Endothelial cell of umbilical vein (primary cell): ENCODE measurements around the gene KIF24. TPM values are rescaled to one million over a fixed set of nuclear protein-coding genes. Genes with fewer than 3 reads are reported as not detected.

ENCODE experiments used
- BruUV-seq: library from RNA; stranded (reverse); fragments of 400-500 nt; replicated peaks from 2 replicates; lab custom pipeline; 2021; lab: Mats Ljungman, UMichigan
- CTCF ChIA-PET: fragments of 300-600, 350-600 bp; sonication (Branson Sonifier 250); formaldehyde crosslinking; loops from one replicate; lab custom pipeline; 2021; ENCODE audit warnings: antibody characterized with exemption, inconsistent platforms; lab: Charles Lee
- POLR2A ChIA-PET: fragments of 300-600, 350-600 bp; sonication (Branson Sonifier 250); formaldehyde crosslinking; loops from one replicate; lab custom pipeline; 2021; ENCODE audit warnings: antibody characterized with exemption, inconsistent platforms; lab: Charles Lee
- DNase-seq: peaks from one replicate; pipeline ENCODE4 v3.0.0-alpha.2; 2011; ENCODE audit warnings: low read depth, low spot score
- FAIRE-seq: peaks from 2 replicates; lab custom pipeline; 2011; peaks lifted over from hg19 to GRCh38; lab: Jason Lieb, UNC
- H2AFZ ChIP-seq: 2 replicates; pipeline ENCODE4 v1.6.0; 2012; ENCODE audit warnings: low read depth, low read length, control low read depth, inconsistent platforms
- H3K27ac ChIP-seq: 2 replicates; pipeline ENCODE4 v1.5.1; 2011; ENCODE audit warnings: low read depth, mild to moderate bottlenecking, control low read depth, low read length, moderate library complexity; ENCODE audit not compliant: insufficient read depth
- H3K27me3 ChIP-seq, 2 experiments: 2 replicates each; pipeline versions ENCODE4 v1.6.0 to v1.6.1; 2011; ENCODE audit warnings: low read length in 2 of 2, mixed read lengths in 1 of 2; ENCODE audit not compliant: control insufficient read depth in 2 of 2, insufficient read depth in 2 of 2
- H3K36me3 ChIP-seq, 2 experiments: 2 replicates in 1 of 2; 3 replicates in 1 of 2; pipeline ENCODE4 v1.5.1; 2011; ENCODE audit warnings: low read length in 2 of 2, mild to moderate bottlenecking in 1 of 2, moderate library complexity in 1 of 2; ENCODE audit not compliant: control insufficient read depth in 2 of 2, insufficient read depth in 2 of 2; ENCODE audit errors: extremely low read depth in 1 of 2
- H3K4me1 ChIP-seq: 3 replicates; pipeline ENCODE4 v1.5.1; 2011; ENCODE audit warnings: mild to moderate bottlenecking, low read length; ENCODE audit not compliant: control insufficient read depth, insufficient read depth; ENCODE audit errors: extremely low read depth
- H3K4me2 ChIP-seq: 2 replicates; pipeline ENCODE4 v1.6.1; 2011; ENCODE audit warnings: low read length, control low read depth, mixed read lengths; ENCODE audit not compliant: insufficient read depth
- H3K4me3 ChIP-seq, 3 experiments: fragments of 200-600 bp in 1 of 3; sonication (generic), shearing (Covaris generic) in 1 of 3; replicated peaks in 1 of 3; 2 replicates each; pipeline ENCODE4 v1.5.1; 2011 to 2016; ENCODE audit warnings: control low read depth in 3 of 3, low read length in 3 of 3, mild to moderate bottlenecking in 2 of 3, inconsistent platforms in 1 of 3, low read depth in 1 of 3, moderate library complexity in 1 of 3; ENCODE audit not compliant: insufficient read depth in 1 of 3
- H3K79me2 ChIP-seq: 2 replicates; pipeline ENCODE4 v1.6.0; 2012; ENCODE audit warnings: low read length, inconsistent platforms; ENCODE audit not compliant: control insufficient read depth, insufficient read depth
- H3K9ac ChIP-seq: replicated peaks from 2 replicates; pipeline ENCODE3; 2011; ENCODE audit warnings: low read length, control low read depth; ENCODE audit not compliant: insufficient read depth; ENCODE audit errors: extremely low read depth
- H3K9me1 ChIP-seq: replicated peaks from 3 replicates; pipeline ENCODE4 v1.6.0; 2011; ENCODE audit warnings: mild to moderate bottlenecking, low read length; ENCODE audit not compliant: control insufficient read depth, insufficient read depth; ENCODE audit errors: extremely low read depth
- H3K9me3 ChIP-seq: replicated peaks from 2 replicates; pipeline ENCODE4 v1.5.1; 2012; ENCODE audit warnings: low read length, inconsistent platforms; ENCODE audit not compliant: control insufficient read depth, insufficient read depth
- H4K20me1 ChIP-seq: replicated peaks from 2 replicates; pipeline ENCODE3; 2011; ENCODE audit warnings: mild to moderate bottlenecking, low read length; ENCODE audit not compliant: control insufficient read depth, insufficient read depth; ENCODE audit errors: extremely low read depth
- CTCF ChIP-seq, 2 donors: IDR thresholded peaks; 1 replicate in 1 of 2; 2 replicates in 1 of 2; pipeline ENCODE4 v1.5.1; 2011; ENCODE audit warnings: low read length in 2 of 2, mild to moderate bottlenecking in 2 of 2, moderate library complexity in 2 of 2, control low read depth in 1 of 2, inconsistent platforms in 1 of 2, low read depth in 1 of 2; ENCODE audit not compliant: insufficient read depth in 1 of 2; ENCODE audit errors: extremely low read depth in 1 of 2
- EZH2 ChIP-seq: IDR thresholded peaks from 2 replicates; pipeline ENCODE4 v1.6.1; 2012; ENCODE audit warnings: borderline replicate concordance, low read depth, mild to moderate bottlenecking, moderate library complexity, low read length, inconsistent platforms; ENCODE audit not compliant: severe bottlenecking
- FOS ChIP-seq: IDR thresholded peaks from 2 replicates; pipeline ENCODE4 v1.6.1; 2011; ENCODE audit warnings: mild to moderate bottlenecking, low read length, moderate library complexity, borderline replicate concordance; ENCODE audit not compliant: insufficient read depth
- GATA2 ChIP-seq: IDR thresholded peaks from 2 replicates; pipeline ENCODE4 v1.7.0; 2011; ENCODE audit warnings: low read depth, mild to moderate bottlenecking, moderate library complexity, mixed read lengths, low read length; ENCODE audit not compliant: insufficient read length, insufficient read depth
- JUN ChIP-seq: IDR thresholded peaks from 2 replicates; pipeline ENCODE4 v1.6.1; 2011; ENCODE audit warnings: borderline replicate concordance, low read depth; ENCODE audit not compliant: insufficient read length, insufficient read depth
- MYC ChIP-seq: IDR thresholded peaks from one replicate; pipeline ENCODE4 v1.6.1; 2011; ENCODE audit warnings: mild to moderate bottlenecking, low read depth, low read length
- POLR2A ChIP-seq: IDR thresholded peaks from 2 replicates; pipeline ENCODE4 v1.6.1; 2012; ENCODE audit warnings: low read depth, mild to moderate bottlenecking, control low read depth, low read length
- POLR2AphosphoS5 ChIP-seq: IDR thresholded peaks from 2 replicates; pipeline ENCODE4 v1.6.1; 2012; ENCODE audit warnings: low read depth, mild to moderate bottlenecking, control low read depth, low read length, moderate library complexity; ENCODE audit not compliant: insufficient read depth
- dilution Hi-C: fragments of 300-500 bp; cut with MboI; formaldehyde crosslinking; loops from one replicate; pipeline ENCODE4 v1.15.0; 2019; ENCODE audit warnings: low sequenced_read_pairs; ENCODE audit not compliant: extremely low pct_ligation_motif_present
- intact Hi-C: fragments of 100-400 bp; cut with micrococcal nuclease; formaldehyde crosslinking; loops from one replicate; pipeline ENCODE4 v1.10.0; 2022
- polyA plus RNA-seq, 4 experiments: library from polyadenylated mRNA; depleted of rRNA in 3 of 4; stranded (reverse) in 3 of 4; unstranded in 1 of 4; fragments of >200 nt; gene quantifications; 2 replicates each; pipeline versions ENCODE4 v1.2.1 to v1.2.3, GENCODE V29; 2011 to 2012; ENCODE audit warnings: missing spikeins in 1 of 4
- total RNA-seq: library from RNA; stranded (reverse); gene quantifications from 2 replicates; pipeline ENCODE4 v1.2.3, GENCODE V29; 2021
- TF ChIP-seq, protein P1 (sequence below): IDR thresholded peaks from 2 replicates; pipeline ENCODE4 v1.6.1; 2011; ENCODE audit not compliant: insufficient read depth, insufficient read length

Gene KIF24
- total and polyA plus RNA-seq, 2 donors (not counting 3 experiments of a cell fraction or from before 2014, with no cell fraction given): 2.1 to 4.8 TPM

DNA sequence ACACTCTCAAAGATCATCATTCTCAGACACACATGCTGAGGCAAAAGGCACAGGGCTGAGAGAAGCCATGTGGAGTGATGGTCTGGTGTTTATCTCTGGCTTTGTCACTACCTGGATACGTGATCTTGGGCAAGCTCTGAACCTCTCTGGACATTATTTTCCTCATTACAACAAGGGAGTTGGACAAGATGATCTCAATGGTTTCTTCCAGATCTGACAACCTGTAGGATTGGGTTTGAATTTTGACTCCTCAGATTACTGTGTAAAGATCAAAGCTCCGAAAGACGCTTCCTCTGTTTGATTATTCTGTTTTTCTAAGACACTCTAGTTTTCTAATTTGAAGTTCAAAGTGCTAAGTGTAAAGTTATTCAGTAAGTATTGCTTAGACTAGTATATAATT, 20.3 kb upstream of the KIF24 start:
- intact Hi-C loops: loop anchor here (5.0 kb wide), 1 partner anchor 482 kb away; no protein-coding TSS in a partner anchor
- H3K4me1 ChIP-seq: no peaks in the 10 kb centered on the region
- no peaks in the 10 kb centered on the region for H3K79me2 ChIP-seq
- POLR2A ChIA-PET: no interaction called here
- no peak overlapping the region for H3K4me3 ChIP-seq
- no peaks in the 10 kb centered on the region for H3K36me3 ChIP-seq
- no peak overlapping the region for H3K4me2 ChIP-seq
- no peaks in the 10 kb centered on the region for H3K9me1 ChIP-seq
- DNase-seq (no peak), FAIRE-seq (no peak)
- CTCF ChIA-PET: interaction anchor here (0.9 to 1.0 kb wide), 2 partner anchors 16 to 30 kb away, joined by 3 read pairs; no protein-coding TSS in a partner anchor
- dilution Hi-C loops: no loop called here
- no peak overlapping the region for H3K9ac ChIP-seq
- H2AFZ ChIP-seq: no peak overlapping the region
- TF ChIP-seq, protein P1, sequence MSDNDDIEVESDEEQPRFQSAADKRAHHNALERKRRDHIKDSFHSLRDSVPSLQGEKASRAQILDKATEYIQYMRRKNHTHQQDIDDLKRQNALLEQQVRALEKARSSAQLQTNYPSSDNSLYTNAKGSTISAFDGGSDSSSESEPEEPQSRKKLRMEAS: no peak
- TF ChIP-seq JUN (no peak), GATA2 (no peak)
- no peaks in the 10 kb centered on the region for H3K9me3 ChIP-seq
- no peak overlapping the region for H3K27ac ChIP-seq
- H3K27me3 ChIP-seq: no peaks in the 10 kb centered on the region
- H4K20me1 ChIP-seq: no peaks in the 10 kb centered on the region
- BruUV-seq: no TSS peak

- TF ChIP-seq POLR2A: no peak
- TF ChIP-seq FOS: no peak
- no peak for TF ChIP-seq CTCF (IDR thresholded peaks at IDR 0.05; ENCODE audit: extremely low read depth in 1 of 2, insufficient read depth in 1 of 2, low read depth in 1 of 2, low read length in 2 of 2)
- no peak for TF ChIP-seq JUN
- TF ChIP-seq POLR2AphosphoS5: no peak
- no peak for TF ChIP-seq EZH2
- TF ChIP-seq, protein P1: no peak
- TF ChIP-seq MYC: no peak
- TF ChIP-seq GATA2: no peak
- FAIRE-seq: no peak
Observed at GRCh38 chr9:34347800-34348158, 18.7 kb upstream of the KIF24 start.

More at GRCh38 chr9:34347800-34348158, 18.7 kb upstream of the KIF24 start:
- dilution Hi-C loops: no loop called here
- Histone ChIP-seq H4K20me1 (no peaks in the 10 kb centered on the region), H3K27ac (no peak overlapping the region), H3K27me3 (no peaks in the 10 kb centered on the region), H3K9ac (no peak overlapping the region), H3K79me2 (no peaks in the 10 kb centered on the region), H3K4me1 (no peaks in the 10 kb centered on the region), H2AFZ (no peak overlapping the region), H3K36me3 (peaks cover 0 to 4% of the 10 kb centered on the region in 2 experiments), H3K4me3 (no peak overlapping the region), H3K9me1 (no peaks in the 10 kb centered on the region), H3K9me3 (no peaks in the 10 kb centered on the region), H3K4me2 (no peak overlapping the region)
- intact Hi-C loops: loop anchor here (5.0 kb wide), 1 partner anchor 480 kb away; no protein-coding TSS in a partner anchor
- BruUV-seq: no TSS peak
- POLR2A ChIA-PET: no interaction called here
- no peak for DNase-seq
- CTCF ChIA-PET: interaction anchor here (0.6 to 1.4 kb wide), 4 partner anchors 9 to 203 kb away, joined by 3 to 4 read pairs (median 3); no protein-coding TSS in a partner anchor
